Fibroblast of villous mesenchyme (primary cell): ENCODE measurements around the gene PFKP. TPM values are rescaled to one million over a fixed set of nuclear protein-coding genes. Genes with fewer than 3 reads are reported as not detected.

ENCODE experiments used
- DNase-seq: peaks from one replicate; pipeline ENCODE4 v3.0.0-alpha.2; 2010; ENCODE audit warnings: low read depth
- H3K4me3 ChIP-seq: 2 replicates; pipeline ENCODE4 v1.5.1; 2011; ENCODE audit warnings: low read depth, mild to moderate bottlenecking, low read length
- CTCF ChIP-seq: IDR thresholded peaks from 2 replicates; pipeline ENCODE4 v1.5.1; 2012; ENCODE audit warnings: low read depth, mild to moderate bottlenecking, low read length; ENCODE audit not compliant: insufficient read depth
- total RNA-seq: library from RNA; depleted of rRNA; stranded (reverse); fragments of >200 nt; gene quantifications from 2 replicates; pipeline ENCODE4 v1.2.3, GENCODE V29; 2012

PFKP gene
- total RNA-seq, 1 donor, result 120 TPM

- TF ChIP-seq CTCF, result no peak
- no peak overlapping the region for H3K4me3 ChIP-seq
- DNase-seq, result peak; percentile 18
These were observed 59.5 kb downstream of the PFKP start for GRCh38 chr10:3126741-3127346.

DNA sequence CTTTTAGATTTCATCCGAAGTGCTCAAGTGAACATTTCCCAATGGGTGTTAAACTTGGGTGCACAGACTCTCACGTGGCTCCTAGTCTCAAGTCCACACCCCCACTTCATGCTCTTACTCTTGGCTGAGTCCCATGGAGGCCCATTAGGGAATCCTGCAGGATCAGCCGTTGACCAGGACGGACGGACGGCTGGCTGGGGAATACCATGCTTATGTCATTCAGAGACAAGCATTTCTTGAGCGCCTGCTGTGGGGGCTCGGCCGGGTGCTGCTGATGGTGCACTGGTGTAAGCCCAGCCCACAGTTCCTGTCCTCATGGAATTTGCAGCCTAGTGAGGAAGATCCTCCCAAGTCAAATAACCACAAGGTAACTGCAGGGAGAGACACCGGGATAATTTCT is 60.6 kb downstream of the PFKP start:
- H3K4me3 ChIP-seq, result no peak overlapping the region
- no peak for DNase-seq
- TF ChIP-seq CTCF, result no peak

DNA sequence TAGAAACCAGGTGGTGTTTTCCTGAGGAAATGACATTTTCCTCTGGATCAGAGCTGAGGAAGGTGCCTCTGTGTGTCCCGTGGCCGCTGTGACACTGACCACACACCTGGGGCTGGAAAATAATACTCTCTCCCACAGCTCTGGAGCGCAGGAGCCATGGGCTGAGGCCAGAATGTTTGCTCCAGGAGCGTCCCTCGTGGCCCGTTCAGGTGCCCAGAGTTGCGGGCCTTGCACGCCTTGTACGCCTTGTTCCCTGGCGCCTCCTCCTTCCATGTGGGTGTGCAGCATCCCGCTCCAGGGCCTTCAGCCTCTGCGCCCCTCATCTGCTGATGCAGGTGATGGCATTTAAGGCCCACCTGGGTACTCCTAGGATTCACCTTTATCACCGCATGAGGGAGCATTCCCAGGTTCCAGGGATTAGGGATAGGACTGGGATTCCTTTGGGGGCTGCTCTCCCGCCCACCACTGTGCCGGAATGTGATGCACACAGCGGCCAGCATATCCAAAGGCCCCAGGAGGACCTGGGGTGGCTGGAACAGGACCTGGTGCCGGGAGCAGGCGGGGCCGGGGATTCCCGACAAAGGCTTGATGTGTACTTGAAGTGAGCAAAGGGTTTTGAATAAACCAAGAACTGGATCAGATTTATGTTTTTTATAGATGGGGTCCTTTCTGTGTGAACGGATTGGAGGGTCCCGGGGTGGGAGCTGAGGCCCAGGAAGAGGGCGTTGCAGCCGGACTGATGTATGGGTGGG is 61.2 kb downstream of the PFKP start:
- no peak for DNase-seq
- no peak for TF ChIP-seq CTCF
- H3K4me3 ChIP-seq, result no peak overlapping the region

DNA sequence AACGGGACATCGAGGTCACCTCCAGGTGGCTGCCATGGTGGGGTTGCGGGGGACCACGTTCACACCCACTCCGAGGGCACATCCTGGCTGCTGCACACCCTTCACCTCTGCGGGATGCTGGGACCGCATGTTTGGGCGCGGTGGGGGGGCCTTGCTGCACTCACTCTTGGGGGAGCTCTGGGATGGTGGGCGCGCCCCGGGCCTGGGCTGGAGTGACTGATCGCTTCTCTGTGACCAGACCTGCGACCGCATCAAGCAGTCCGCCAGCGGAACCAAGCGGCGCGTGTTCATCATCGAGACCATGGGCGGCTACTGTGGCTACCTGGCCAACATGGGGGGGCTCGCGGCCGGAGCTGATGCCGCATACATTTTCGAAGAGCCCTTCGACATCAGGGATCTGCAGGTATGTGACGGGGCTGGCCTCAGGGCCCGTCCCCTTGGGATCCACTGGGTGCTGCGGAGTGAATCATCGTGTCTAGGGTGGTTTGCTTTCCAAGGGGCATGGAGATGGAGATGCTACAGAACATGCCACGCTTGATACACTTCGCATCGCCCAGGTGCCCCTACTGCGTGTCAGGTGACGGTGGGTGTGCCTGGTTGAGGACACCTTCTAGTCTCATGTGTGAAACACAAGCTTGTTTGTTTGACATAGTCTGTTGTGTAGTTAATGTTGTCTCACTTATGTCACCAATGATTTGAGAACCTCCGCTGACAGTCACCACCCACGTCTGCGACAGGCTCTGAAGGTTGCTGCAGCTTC is 62.4 kb downstream of the PFKP start:
- no peak for DNase-seq
- TF ChIP-seq CTCF, result no peak
- no peak overlapping the region for H3K4me3 ChIP-seq

- no peak overlapping the region for H3K4me3 ChIP-seq
- no peak for TF ChIP-seq CTCF
- DNase-seq, result peak; percentile 33
These were observed 63.8 kb downstream of the PFKP start for GRCh38 chr10:3131098-3131497.

- TF ChIP-seq CTCF, result no peak
- no peak overlapping the region for H3K4me3 ChIP-seq
- DNase-seq, result peak; percentile 9
These were observed 65.0 kb downstream of the PFKP start for GRCh38 chr10:3132036-3133025.
